Fibroblast of lung (primary cell): ENCODE measurements around the gene FOXK2. TPM values are rescaled to one million over a fixed set of nuclear protein-coding genes. Genes with fewer than 3 reads are reported as not detected.

ENCODE experiments used
- DNase-seq, 2 donors: peaks; one replicate each; pipeline versions ENCODE4 v3.0.0 to v3.0.0-alpha.2; 2010; ENCODE audit warnings: low read depth in 2 of 2
- H2AFZ ChIP-seq: 2 replicates; pipeline ENCODE4 v1.5.1; 2012; ENCODE audit warnings: low read length, control low read depth, inconsistent platforms
- H3K27ac ChIP-seq: 2 replicates; pipeline ENCODE4 v1.5.1; 2011; ENCODE audit warnings: low read length, control low read depth; ENCODE audit not compliant: insufficient read depth
- H3K27me3 ChIP-seq: 2 replicates; pipeline ENCODE4 v1.5.1; 2011; ENCODE audit warnings: mild to moderate bottlenecking, low read length; ENCODE audit not compliant: control insufficient read depth, insufficient read depth
- H3K36me3 ChIP-seq: 2 replicates; pipeline ENCODE4 v1.5.1; 2011; ENCODE audit warnings: low read length; ENCODE audit not compliant: control insufficient read depth, insufficient read depth
- H3K4me1 ChIP-seq: 2 replicates; pipeline ENCODE4 v1.5.1; 2011; ENCODE audit warnings: low read length; ENCODE audit not compliant: control insufficient read depth, insufficient read depth; ENCODE audit errors: extremely low read depth
- H3K4me2 ChIP-seq: 2 replicates; pipeline ENCODE4 v1.5.1; 2011; ENCODE audit warnings: low read length, control low read depth; ENCODE audit not compliant: insufficient read depth; ENCODE audit errors: extremely low read depth
- H3K4me3 ChIP-seq, 4 experiments: fragments of 200-600 bp in 1 of 4; sonication (generic) in 1 of 4; replicated peaks in 1 of 4; 2 replicates each; pipeline ENCODE4 v1.5.1; 2011 to 2016; ENCODE audit warnings: low read length in 4 of 4, low read depth in 3 of 4, mild to moderate bottlenecking in 3 of 4, control low read depth in 2 of 4, inconsistent platforms in 1 of 4, mixed read lengths in 1 of 4; ENCODE audit not compliant: insufficient read depth in 1 of 4; ENCODE audit errors: control extremely low read depth in 1 of 4
- H3K79me2 ChIP-seq: 2 replicates; pipeline ENCODE4 v1.5.1; 2012; ENCODE audit warnings: mild to moderate bottlenecking, low read length, inconsistent platforms; ENCODE audit not compliant: control insufficient read depth, insufficient read depth
- H3K9ac ChIP-seq: 2 replicates; pipeline ENCODE4 v1.5.1; 2011; ENCODE audit warnings: mild to moderate bottlenecking, low read length, control low read depth; ENCODE audit not compliant: insufficient read depth
- H3K9me3 ChIP-seq: 2 replicates; pipeline ENCODE4 v1.5.1; 2012; ENCODE audit warnings: low read depth, low read length; ENCODE audit not compliant: control insufficient read depth, insufficient read depth
- H4K20me1 ChIP-seq: 2 replicates; pipeline ENCODE4 v1.5.1; 2011; ENCODE audit warnings: low read length; ENCODE audit not compliant: control insufficient read depth, insufficient read depth; ENCODE audit errors: extremely low read depth
- CTCF ChIP-seq, 2 donors: IDR thresholded peaks in 1 of 2; conservative IDR thresholded peaks in 1 of 2; 1 replicate in 1 of 2; 2 replicates in 1 of 2; pipeline ENCODE4 v1.5.1; 2011 to 2012; ENCODE audit warnings: low read length in 2 of 2, control low read depth in 1 of 2, inconsistent platforms in 1 of 2, low read depth in 1 of 2, mild to moderate bottlenecking in 1 of 2
- EZH2 ChIP-seq: IDR thresholded peaks from 2 replicates; pipeline ENCODE4 v1.5.1; 2012; ENCODE audit warnings: low read length, control low read depth, mild to moderate bottlenecking; ENCODE audit errors: missing control alignments
- polyA plus RNA-seq, 2 donors: library from polyadenylated mRNA; depleted of rRNA in 1 of 2; stranded (reverse) in 1 of 2; unstranded in 1 of 2; fragments of >200 nt; gene quantifications; 2 replicates each; pipeline ENCODE4 v1.2.1, GENCODE V29; 2011 to 2012; ENCODE audit warnings: missing spikeins in 1 of 2
- total RNA-seq: library from RNA; depleted of rRNA; stranded (reverse); fragments of >200 nt; gene quantifications from 2 replicates; pipeline ENCODE4 v1.2.1, GENCODE V29; 2014

Gene FOXK2
- total and polyA plus RNA-seq, 2 donors (not counting 1 experiment from before 2014, with no cell fraction given): 23.5 to 33.2 TPM

- H3K4me3 ChIP-seq: no peak overlapping the region
- no peak overlapping the region for H3K4me2 ChIP-seq
- no peak overlapping the region for H3K9ac ChIP-seq
- no peaks in the 10 kb centered on the region for H3K4me1 ChIP-seq
- H3K27me3 ChIP-seq: no peaks in the 10 kb centered on the region
- H3K9me3 ChIP-seq: no peaks in the 10 kb centered on the region
- no peaks in the 10 kb centered on the region for H3K79me2 ChIP-seq
- H3K36me3 ChIP-seq: peaks cover 13% of the 10 kb centered on the region
- TF ChIP-seq CTCF (conservative IDR thresholded peaks at IDR 0.05 in 1 of 2, IDR thresholded peaks at IDR 0.05 in 1 of 2; ENCODE audit: low read depth in 1 of 2, low read length in 2 of 2) (no peak), EZH2 (no peak)
- H2AFZ ChIP-seq: no peak overlapping the region
- no peak for DNase-seq
- no peak overlapping the region for H3K27ac ChIP-seq
- H4K20me1 ChIP-seq: no peaks in the 10 kb centered on the region
Measured at GRCh38 chr17:82480318-82480717, 39.2 kb upstream of the FOXK2 start.

DNA sequence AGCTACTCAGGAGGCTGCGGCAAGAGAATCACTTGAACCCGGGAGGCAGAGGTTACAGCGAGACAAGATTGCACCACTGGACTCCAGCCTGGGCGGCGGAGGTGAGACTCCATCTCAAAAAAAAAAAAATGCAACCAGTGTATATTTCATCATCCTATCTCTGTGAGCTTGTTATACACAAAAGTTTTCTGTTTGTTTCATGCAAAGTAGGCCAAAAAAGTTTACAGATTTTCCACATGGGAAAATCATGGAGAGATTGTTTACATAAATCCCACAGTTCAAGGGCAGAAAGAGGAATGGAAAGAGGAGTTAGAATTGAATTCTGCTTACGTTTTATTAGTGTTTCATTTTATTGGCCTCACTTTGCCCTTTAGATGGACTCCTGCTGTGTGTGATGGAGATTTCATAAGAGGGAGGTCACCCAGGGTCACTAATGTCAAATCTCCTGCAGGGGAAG is 36.3 kb upstream of the FOXK2 start:
- no peaks in the 10 kb centered on the region for H3K4me1 ChIP-seq
- DNase-seq: no peak
- H3K27me3 ChIP-seq: no peaks in the 10 kb centered on the region
- no peaks in the 10 kb centered on the region for H3K79me2 ChIP-seq
- H3K9ac ChIP-seq: no peak overlapping the region
- TF ChIP-seq CTCF (conservative IDR thresholded peaks at IDR 0.05 in 1 of 2, IDR thresholded peaks at IDR 0.05 in 1 of 2; ENCODE audit: low read depth in 1 of 2, low read length in 2 of 2) (no peak), EZH2 (no peak)
- no peak overlapping the region for H3K27ac ChIP-seq
- H3K4me2 ChIP-seq: no peak overlapping the region
- no peaks in the 10 kb centered on the region for H4K20me1 ChIP-seq
- no peaks in the 10 kb centered on the region for H3K9me3 ChIP-seq
- H2AFZ ChIP-seq: no peak overlapping the region
- peaks cover 23% of the 10 kb centered on the region for H3K36me3 ChIP-seq
- no peak overlapping the region for H3K4me3 ChIP-seq

DNA sequence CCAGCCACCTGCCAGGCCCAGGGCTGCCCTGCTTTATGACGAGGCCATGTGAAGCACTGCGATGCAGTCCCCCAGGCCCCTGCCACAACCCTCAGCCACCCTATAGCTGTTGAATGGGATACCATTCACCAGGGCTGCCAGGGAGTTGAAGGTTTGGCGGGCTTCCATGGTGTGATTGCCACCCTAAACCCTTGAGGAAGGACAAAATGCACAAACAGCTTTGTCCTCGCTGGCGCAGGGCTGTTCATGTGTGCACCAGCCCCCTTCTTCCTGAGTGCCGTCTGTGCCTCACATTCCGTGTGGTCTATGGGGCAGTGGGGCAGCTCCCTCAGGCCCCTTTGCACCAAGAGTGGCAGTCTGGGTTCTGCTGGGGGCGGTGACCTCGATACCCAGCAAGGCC is 35.7 kb upstream of the FOXK2 start:
- Histone ChIP-seq H3K79me2 (no peaks in the 10 kb centered on the region), H3K4me2 (no peak overlapping the region), H3K27me3 (no peaks in the 10 kb centered on the region), H3K36me3 (peaks cover 20% of the 10 kb centered on the region), H4K20me1 (no peaks in the 10 kb centered on the region), H3K4me3 (no peak overlapping the region), H3K4me1 (no peaks in the 10 kb centered on the region), H2AFZ (no peak overlapping the region), H3K9ac (no peak overlapping the region), H3K27ac (no peak overlapping the region), H3K9me3 (no peaks in the 10 kb centered on the region)
- TF ChIP-seq CTCF (conservative IDR thresholded peaks at IDR 0.05 in 1 of 2, IDR thresholded peaks at IDR 0.05 in 1 of 2; ENCODE audit: low read depth in 1 of 2, low read length in 2 of 2) (no peak), EZH2 (no peak)
- DNase-seq: no peak
